Nephron progenitor cell (in vitro differentiated cells): ENCODE data around the gene NLGN2.

Experiments used
- DNase-seq: peaks from one replicate; pipeline ENCODE4 v3.0.0; 2021
- H3K27ac Mint-ChIP-seq: 2 replicates; pipeline ENCODE4 v1.8.0; 2021; ENCODE audit warnings: mild to moderate bottlenecking, moderate library complexity, mixed read lengths
- H3K27me3 Mint-ChIP-seq: 2 replicates; pipeline ENCODE4 v1.8.0; 2021; ENCODE audit warnings: mild to moderate bottlenecking, low read depth, mixed read lengths; ENCODE audit not compliant: poor library complexity
- H3K36me3 Mint-ChIP-seq: 2 replicates; pipeline ENCODE4 v1.8.0; 2021; ENCODE audit warnings: low read depth, mixed read lengths
- H3K4me1 Mint-ChIP-seq: 2 replicates; pipeline ENCODE4 v1.8.0; 2021; ENCODE audit warnings: mixed read lengths
- H3K4me3 Mint-ChIP-seq: 2 replicates; pipeline ENCODE4 v1.8.0; 2021; ENCODE audit warnings: mild to moderate bottlenecking, moderate library complexity, mixed read lengths
- H3K9me3 Mint-ChIP-seq: 2 replicates; pipeline ENCODE4 v1.8.0; 2021; ENCODE audit warnings: mild to moderate bottlenecking, moderate library complexity, mixed read lengths
- CTCF ChIP-seq: fragments of 200-600 bp; sonication (generic); IDR thresholded peaks from 2 replicates; pipeline ENCODE4 v1.5.0; 2021; ENCODE audit warnings: antibody characterized with exemption

NLGN2 gene

GRCh38 chr17:7426203-7426863 lies 18.7 kb downstream of the NLGN2 start:
- H3K9me3 Mint-ChIP-seq: no peaks in the 10 kb centered on the region
- no peak for DNase-seq
- no peak for TF ChIP-seq CTCF
- peaks cover 13% of the 10 kb centered on the region for H3K4me1 Mint-ChIP-seq
- no peak overlapping the region for H3K4me3 Mint-ChIP-seq
- H3K27ac Mint-ChIP-seq: no peak overlapping the region
- peaks cover 7% of the 10 kb centered on the region for H3K27me3 Mint-ChIP-seq
- no peaks in the 10 kb centered on the region for H3K36me3 Mint-ChIP-seq

GRCh38 chr17:7426896-7427489 lies 19.3 kb downstream of the NLGN2 start:
- Mint-ChIP-seq H3K27ac (no peak overlapping the region), H3K4me3 (no peak overlapping the region), H3K4me1 (peaks cover 7% of the 10 kb centered on the region), H3K36me3 (no peaks in the 10 kb centered on the region), H3K9me3 (no peaks in the 10 kb centered on the region), H3K27me3 (peaks cover 9% of the 10 kb centered on the region)
- DNase-seq: no peak
- no peak for TF ChIP-seq CTCF

- DNase-seq: no peak
- Mint-ChIP-seq H3K27me3 (peaks cover 10% of the 10 kb centered on the region), H3K27ac (no peak overlapping the region), H3K9me3 (no peaks in the 10 kb centered on the region), H3K4me1 (peaks cover 6% of the 10 kb centered on the region), H3K36me3 (no peaks in the 10 kb centered on the region), H3K4me3 (no peak overlapping the region)
- TF ChIP-seq CTCF: no peak
These were observed 19.9 kb downstream of the NLGN2 start for GRCh38 chr17:7427549-7427948.

GRCh38 chr17:7428557-7428956 lies 20.9 kb downstream of the NLGN2 start, which contains the start of gene SPEM3:
Gene SPEM3, plus strand, starts transcription at chr17:7428857. Its CDS starts 46 bp downstream, at chr17:7428903.
- no peak within 1 kb of the TSS for H3K4me3 Mint-ChIP-seq
- H3K27me3 Mint-ChIP-seq: peaks cover 10% of the 10 kb centered on the region
- DNase-seq: no peak
- no peak for TF ChIP-seq CTCF
- no peak within 1 kb of the TSS for H3K27ac Mint-ChIP-seq
- H3K4me1 Mint-ChIP-seq: peaks cover 4% of the 10 kb centered on the region
- no peaks in the 10 kb centered on the region for H3K36me3 Mint-ChIP-seq
- no peaks in the 10 kb centered on the region for H3K9me3 Mint-ChIP-seq

- no peak for DNase-seq
- no peaks in the 10 kb centered on the region for H3K9me3 Mint-ChIP-seq
- no peak for TF ChIP-seq CTCF
- H3K4me1 Mint-ChIP-seq: no peaks in the 10 kb centered on the region
- H3K4me3 Mint-ChIP-seq: no peak overlapping the region
- no peaks in the 10 kb centered on the region for H3K36me3 Mint-ChIP-seq
- H3K27me3 Mint-ChIP-seq: peaks cover 14% of the 10 kb centered on the region
- no peak overlapping the region for H3K27ac Mint-ChIP-seq
These were observed 22.1 kb downstream of the NLGN2 start for GRCh38 chr17:7429722-7430121.

GRCh38 chr17:7431231-7431630 lies 23.6 kb downstream of the NLGN2 start:
- Mint-ChIP-seq H3K4me1 (peaks cover 7% of the 10 kb centered on the region), H3K4me3 (no peak overlapping the region), H3K27me3 (peaks cover 23% of the 10 kb centered on the region), H3K27ac (no peak overlapping the region), H3K36me3 (no peaks in the 10 kb centered on the region), H3K9me3 (no peaks in the 10 kb centered on the region)
- no peak for DNase-seq
- TF ChIP-seq CTCF: no peak
